ENCODE results near the gene NAGPA. TPM values are rescaled to one million over a fixed set of nuclear protein-coding genes. Genes with fewer than 3 reads are reported as not detected.
"Not testable (repeated sequence)": the region's sequence is repeated elsewhere in the genome, so short reads cannot be mapped to it uniquely, and the experiment has no call there.

The NAGPA gene, protein sequence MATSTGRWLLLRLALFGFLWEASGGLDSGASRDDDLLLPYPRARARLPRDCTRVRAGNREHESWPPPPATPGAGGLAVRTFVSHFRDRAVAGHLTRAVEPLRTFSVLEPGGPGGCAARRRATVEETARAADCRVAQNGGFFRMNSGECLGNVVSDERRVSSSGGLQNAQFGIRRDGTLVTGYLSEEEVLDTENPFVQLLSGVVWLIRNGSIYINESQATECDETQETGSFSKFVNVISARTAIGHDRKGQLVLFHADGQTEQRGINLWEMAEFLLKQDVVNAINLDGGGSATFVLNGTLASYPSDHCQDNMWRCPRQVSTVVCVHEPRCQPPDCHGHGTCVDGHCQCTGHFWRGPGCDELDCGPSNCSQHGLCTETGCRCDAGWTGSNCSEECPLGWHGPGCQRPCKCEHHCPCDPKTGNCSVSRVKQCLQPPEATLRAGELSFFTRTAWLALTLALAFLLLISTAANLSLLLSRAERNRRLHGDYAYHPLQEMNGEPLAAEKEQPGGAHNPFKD
- 10.6 TPM for polyA plus RNA-seq (2013, experiment 1 of 2; ENCODE audit: insufficient read length)
- polyA plus RNA-seq (2013, experiment 2 of 2; ENCODE audit: insufficient read length): 12.1 TPM

DNA sequence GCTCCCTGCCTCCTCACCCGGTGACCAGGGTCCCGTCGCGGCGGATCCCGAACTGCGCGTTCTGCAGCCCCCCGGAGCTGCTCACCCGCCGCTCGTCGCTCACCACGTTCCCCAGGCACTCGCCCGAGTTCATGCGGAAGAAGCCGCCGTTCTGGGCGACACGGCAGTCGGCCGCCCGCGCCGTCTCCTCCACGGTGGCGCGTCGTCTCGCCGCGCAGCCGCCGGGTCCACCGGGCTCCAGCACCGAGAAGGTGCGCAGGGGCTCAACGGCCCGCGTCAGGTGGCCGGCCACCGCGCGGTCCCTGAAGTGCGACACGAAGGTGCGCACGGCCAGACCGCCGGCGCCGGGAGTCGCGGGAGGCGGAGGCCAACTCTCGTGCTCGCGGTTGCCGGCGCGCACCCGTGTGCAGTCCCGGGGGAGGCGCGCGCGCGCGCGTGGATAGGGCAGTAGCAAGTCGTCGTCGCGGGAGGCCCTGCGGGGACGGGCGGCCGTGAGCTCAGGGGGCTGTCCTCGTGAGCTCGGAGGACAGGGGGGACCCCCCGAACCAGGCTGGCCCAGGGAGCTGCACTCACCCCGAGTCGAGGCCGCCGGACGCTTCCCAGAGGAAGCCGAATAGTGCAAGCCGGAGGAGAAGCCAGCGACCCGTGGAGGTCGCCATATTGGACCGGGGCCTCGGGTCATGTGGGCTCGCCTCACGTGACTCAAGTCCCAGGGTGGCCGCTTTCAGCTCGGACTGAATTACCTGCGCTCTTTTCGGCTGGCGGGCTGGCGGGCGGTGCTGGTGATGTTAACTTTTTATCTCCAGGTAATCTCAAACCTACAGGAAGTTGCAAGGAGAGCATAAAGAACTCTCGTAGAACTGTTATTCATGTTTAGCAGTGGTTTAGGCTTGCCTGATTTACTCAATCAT, at the start of gene NAGPA:
NAGPA (minus strand) TSS at position 680 of the 911 bp plus-strand sequence; CDS start at position 659, 21 bp downstream.
- peak; percentile 83 for DNase-seq

- DNase-seq: not testable (repeated sequence)
These were observed 47.3 kb upstream of the NAGPA start for GRCh38 chr16:5080996-5081395.

GRCh38 chr16:5080461-5080860, 46.7 kb upstream of the NAGPA start:
- DNase-seq: not testable (repeated sequence)

DNA sequence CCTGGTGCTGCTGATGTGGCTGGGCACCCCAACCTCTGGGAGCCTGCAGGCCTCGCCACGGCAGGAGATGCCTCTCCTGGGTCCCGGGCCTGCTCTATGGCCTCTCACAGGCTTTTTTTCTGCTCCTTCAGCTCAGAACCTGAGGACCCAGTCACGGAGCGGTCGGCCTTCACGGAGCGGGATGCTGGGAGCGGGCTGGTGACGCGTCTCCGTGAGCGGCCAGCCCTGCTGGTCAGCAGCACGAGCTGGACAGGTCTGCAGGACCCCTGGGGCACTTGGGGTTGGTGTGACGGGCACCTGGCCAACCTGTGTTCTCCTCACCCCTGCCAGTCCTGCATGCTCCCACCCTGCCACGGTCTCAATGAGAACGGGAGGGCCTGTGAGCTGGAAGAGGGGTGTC, 44.9 kb upstream of the NAGPA start:
- DNase-seq: no peak

- DNase-seq: no peak
These were observed 43.6 kb upstream of the NAGPA start for GRCh38 chr16:5077304-5077703.

GRCh38 chr16:5075637-5076036, 41.9 kb upstream of the NAGPA start:
- no peak for DNase-seq

DNA sequence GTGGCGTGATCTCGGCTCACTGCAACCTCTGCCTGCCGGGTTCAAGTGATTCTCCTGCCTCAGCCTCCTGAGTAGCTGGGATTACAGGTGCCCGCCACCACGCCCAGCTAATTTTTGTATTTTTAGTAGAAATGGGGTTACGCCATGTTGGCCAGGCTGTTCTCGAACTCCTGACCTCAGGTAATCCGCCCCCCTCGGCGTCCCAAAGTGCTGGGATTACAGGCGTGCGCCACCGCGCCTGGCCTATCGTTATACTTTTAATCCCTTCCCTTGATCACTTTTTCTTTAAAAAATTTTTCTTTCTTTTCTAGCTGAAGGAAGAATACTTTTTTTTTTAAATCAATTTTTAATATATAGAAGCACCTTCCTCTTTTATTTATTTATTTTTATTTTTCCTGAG, 40.0 kb upstream of the NAGPA start:
- DNase-seq: not testable (repeated sequence)

- DNase-seq: peak; percentile 36
These were observed 39.5 kb upstream of the NAGPA start for GRCh38 chr16:5073279-5073629.

GRCh38 chr16:5072334-5073278, 38.9 kb upstream of the NAGPA start:
- no peak for DNase-seq

DNA sequence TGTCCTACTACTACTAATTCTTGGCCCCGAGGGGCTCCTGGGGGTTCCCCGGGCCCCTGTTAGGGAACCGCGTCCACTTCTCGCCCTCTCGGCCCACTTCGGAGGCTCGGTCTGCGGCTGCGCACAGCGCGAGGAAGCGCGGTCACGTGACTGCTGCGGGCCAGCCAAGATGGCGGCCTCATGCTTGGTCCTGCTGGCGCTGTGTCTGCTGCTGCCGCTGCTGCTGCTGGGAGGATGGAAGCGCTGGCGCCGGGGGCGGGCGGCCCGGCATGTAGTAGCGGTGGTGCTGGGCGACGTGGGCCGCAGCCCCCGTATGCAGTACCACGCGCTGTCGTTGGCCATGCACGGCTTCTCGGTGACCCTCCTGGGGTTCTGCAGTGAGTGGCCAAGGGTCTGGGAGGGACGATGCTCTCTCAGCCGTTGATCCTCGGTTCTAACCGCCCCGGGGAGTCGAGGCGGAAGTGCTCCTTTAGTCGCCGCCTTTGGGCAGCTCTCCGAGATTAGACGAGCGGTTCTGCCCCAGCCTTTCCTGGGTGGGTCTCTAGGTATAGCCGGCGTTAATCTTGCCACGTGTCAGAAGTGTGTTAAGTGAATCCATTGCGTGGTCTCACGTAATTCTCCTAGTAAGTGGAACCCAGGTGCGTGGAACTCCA, 38.1 kb upstream of the NAGPA start, which contains the start of gene ALG1:
ALG1 (plus strand) TSS at position 163 of the 653 bp plus-strand sequence; CDS start at position 170, 7 bp downstream.
- peak; percentile 85 for DNase-seq

DNA sequence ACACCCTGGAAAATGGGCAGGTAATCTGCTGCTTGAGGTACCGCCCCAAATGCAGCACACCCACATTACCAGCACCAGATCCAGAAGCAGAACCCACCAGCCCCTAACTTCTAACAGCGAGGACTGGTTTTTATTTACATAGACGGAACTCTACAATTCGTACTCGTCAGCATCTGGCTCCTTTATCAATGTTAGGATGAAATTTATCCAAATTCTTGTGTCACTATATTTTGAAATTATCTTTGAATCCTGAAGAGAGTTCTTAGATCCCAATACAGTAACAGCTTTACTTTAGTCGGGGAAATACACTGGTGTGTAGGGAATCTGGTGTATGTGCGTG, 37.6 kb upstream of the NAGPA start:
- DNase-seq: no peak

DNA sequence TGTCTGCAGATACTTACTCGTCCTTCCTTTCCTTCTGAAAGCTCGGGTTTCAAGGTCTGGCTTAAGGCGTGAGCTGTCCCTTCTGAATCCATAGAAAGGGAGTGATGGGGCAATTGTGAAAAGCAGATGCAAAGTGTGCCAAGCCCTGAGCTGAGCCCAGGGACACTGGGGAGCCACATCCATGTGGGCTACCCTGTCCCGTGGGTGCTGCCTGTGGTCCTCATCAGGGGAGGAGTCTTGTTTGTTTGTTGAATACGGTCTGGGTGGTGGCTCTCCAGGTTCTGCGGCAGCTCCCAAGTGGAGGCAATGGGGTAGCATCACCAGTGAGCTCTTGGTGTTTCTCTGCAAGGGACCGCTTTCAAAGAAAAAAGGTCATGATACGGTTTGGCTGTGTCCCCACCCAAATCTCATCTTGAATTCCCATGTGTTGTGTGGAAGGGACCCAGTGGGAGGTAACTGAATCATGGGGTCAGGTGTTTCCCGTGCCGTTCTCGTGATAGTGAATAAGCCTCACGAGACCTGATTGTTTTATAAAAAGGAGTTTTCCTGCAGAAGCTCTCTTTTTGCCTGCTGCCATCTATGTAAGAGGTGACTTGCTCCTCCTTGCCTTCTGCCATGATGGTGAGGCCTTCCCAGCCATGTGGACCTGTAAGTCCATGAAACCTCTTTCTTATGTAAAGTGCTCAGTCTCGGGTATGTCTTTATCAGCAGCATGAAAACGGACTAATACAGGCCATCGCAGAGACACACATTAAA, 36.9 kb upstream of the NAGPA start:
- DNase-seq: no peak

DNA sequence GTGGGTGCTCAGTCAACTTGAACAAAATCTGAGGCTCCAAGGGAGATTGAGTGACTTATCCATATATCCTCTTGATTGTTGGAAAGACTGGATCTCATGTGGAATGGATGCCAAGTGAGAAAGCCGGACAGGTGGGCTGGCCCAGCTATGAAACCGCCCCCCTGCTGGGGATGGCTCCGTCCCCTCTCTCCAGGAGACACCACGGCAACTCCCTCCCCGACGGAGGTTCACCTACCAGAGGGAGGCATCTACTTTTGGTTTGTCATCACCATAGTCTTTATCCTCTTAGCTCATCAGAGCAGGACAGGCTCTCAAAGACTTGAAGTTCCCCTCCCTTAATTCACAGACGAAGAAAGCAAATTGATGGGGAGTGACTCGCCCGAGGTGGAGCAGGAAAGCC, 36.1 kb upstream of the NAGPA start:
- DNase-seq: no peak

DNA sequence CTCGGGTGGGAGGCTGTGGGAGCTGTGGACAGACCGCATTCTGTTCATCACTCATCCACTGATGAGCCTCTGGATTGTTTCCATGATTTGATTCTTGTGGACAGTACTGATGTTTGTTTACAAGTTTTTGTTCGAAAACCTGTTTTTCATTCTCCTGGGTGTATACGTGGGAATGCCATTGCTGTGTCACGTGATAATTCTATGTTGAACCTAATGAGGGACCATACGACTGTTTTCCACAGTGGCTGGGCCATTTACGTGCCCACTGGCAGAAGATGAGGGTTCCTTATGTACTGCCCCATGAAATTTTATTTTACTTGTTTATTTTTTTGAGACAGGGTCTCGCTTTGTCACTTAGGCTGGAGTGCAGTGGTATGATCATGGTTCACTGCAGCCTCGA, 35.3 kb upstream of the NAGPA start:
- DNase-seq: no peak

DNA sequence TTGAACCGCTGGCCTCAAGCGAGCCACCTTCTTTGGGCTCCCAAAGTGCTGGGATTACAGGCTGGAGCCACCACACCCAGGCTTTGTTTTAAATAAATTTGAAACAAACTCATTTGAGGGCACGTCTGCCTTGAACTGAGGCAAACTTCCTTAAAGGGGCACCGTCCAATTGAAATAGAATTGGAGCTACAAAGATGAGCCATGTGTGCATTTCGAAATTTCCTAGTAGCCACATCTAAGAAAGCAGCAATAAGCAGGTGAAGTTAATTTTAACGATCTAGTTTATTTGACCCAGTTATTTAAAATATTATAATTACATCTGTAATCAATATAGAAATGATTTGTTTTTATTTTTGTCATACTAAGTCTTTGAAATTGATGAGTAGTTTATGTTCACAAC, 32.8 kb upstream of the NAGPA start:
- DNase-seq: no peak

DNA sequence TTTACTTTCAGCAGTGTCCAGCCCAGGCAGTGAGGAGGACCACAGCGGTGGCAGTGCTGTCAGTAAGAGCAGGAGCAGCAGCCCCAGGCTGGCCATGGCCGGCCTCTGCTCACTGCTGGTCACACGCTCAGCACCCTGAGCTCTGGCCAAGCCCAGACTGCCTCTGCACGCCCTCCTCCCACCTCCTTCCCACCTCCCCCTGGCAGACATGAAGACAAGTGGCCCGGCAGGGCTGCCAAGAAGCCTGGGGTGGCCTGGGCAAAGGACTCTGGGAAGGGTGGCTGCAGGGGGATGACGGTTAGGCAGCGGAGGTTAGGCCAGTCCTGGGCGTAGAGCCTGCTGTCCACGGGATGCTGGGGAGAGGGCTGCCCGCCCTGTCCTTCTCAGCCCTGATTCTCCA, 32.1 kb upstream of the NAGPA start, which contains the start of gene C16orf89:
C16orf89 (minus strand) TSS at position 144 of the 400 bp plus-strand sequence; CDS start at position 96, 48 bp downstream.
- no peak for DNase-seq

- no peak for DNase-seq
These were observed 31.6 kb upstream of the NAGPA start for GRCh38 chr16:5065326-5065725.

DNA sequence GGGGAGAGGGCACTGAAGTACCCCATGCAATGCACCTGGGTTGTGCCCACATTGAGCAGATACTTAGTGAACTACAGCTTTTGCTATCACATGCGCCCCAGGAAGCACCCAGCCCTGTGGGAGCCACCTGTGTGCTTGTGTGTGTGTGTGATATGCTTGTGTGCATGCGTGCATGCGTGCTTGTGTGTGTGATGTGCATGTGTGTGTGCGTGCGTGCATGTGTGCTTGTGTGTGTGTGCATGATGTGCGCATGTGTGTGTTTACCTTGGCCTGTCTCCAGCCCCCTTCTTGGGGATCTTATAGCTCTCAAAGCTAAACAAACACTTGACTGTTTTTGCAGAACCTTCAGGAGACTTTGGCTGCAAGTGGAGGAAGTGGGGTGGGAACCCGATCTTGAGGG, 31.2 kb upstream of the NAGPA start:
- no peak for DNase-seq

- DNase-seq: no peak
These were observed 29.3 kb upstream of the NAGPA start for GRCh38 chr16:5062790-5063765.

Data from fibroblast of skin of abdomen (primary cell).